Stimulated activated CD8-positive, alpha-beta memory T cell treated with anti-CD3 and anti-CD28 coated beads, Interleukin-4, amount 100 ng/mL, for 4 hours (primary cell): ENCODE data around the gene ADTRP.
"Not testable (repeated sequence)": the region's sequence is repeated elsewhere in the genome, so short reads cannot be mapped to it uniquely, and the experiment has no call there.

ENCODE experiments used
- DNase-seq, 2 donors: peaks; one replicate each; pipeline ENCODE4 v3.0.0-alpha.2; 2020; ENCODE audit warnings: low read depth in 2 of 2, low spot score in 1 of 2

Gene ADTRP

DNA sequence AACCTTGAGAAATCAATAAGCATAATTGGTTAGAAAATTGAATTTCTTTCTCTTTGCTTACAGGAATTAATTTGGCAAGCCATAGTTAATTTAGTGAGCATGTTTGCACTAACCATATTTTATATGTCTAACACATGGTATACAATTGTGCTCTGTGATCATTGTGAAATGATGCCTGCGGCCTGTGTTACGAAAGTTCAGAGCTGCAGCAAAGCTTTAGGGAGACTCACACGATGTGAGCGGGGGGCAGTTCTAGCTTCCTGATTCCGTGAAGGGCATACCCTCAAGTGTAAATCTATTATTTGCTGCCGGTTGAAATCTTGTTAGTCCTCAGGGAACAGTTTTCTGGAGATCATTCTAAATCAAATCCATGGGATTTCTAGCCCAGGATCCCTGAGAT is 25.5 kb upstream of the ADTRP start:
- no peak for DNase-seq

DNA sequence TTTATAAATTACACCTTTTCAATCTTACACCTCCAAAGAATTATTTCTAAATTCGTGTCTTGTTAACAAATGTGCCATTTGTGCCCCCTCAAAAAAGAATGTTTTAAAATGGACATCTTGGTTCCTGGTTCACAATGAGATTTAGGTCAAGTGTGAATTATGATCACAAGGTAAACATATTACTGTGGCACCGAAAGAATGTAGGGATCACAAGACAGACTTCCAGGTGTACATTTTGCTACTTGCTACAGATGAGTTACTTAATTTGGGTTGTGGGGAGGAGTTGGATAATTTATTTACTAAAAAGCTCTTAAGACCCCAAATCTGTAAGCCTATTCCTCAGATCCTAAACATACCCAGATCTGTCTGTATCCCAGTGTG is 25.0 kb upstream of the ADTRP start:
- DNase-seq: no peak

DNA sequence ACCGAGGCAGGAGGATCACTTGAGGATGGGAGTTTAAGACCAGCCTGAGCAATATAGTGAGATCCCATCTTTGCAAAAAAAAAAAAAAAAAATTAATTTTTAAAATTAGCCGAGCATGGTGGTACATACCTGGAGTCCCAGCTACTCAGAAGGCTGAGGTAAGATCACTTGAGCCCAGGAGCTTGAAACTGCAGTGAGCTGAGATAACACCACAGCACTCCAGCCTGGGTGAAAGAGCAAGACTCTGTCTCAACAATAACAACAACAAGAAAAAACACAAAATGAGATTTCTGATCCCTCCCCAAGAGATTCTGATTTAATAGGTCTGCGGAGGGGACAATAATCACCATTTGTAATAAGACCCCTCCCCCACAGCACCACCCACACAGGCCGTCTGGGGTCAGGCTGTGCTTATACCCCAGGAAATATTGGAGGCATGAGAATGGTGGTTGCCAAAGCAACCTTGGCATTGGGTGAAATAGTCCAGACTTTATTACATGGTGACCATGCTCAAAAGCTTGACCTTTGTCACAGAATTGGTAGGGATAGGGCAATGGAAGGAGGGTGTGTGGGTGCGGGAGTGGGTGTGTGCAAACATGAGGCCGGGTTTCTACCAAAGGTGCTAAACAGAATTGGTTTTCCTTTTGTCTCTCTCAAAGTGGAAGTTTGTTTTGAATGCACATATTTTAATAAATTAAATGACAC is 24.4 kb upstream of the ADTRP start:
- DNase-seq: no peak

GRCh38 chr6:11800531-11800930 is 21.9 kb upstream of the ADTRP start:
- not testable (repeated sequence) for DNase-seq

DNA sequence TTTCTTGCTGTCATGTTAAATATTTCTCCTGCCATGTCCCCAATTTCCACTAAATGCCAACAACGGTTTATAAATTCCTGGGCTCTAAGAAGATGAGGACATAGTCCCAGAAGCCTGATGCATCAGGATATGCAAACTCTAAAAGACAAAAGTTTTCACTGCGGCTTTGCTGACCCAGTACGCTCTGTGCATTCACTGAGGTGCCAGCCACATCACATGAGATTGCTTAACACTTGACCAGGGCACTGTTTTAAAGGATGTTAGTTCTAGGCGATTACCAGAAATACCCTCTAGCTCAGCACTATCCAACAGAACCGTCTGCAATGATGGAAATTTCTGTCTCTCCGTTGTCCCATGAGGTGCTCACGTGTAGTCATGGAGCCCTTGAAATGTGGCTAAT is 19.9 kb upstream of the ADTRP start:
- no peak for DNase-seq

DNA sequence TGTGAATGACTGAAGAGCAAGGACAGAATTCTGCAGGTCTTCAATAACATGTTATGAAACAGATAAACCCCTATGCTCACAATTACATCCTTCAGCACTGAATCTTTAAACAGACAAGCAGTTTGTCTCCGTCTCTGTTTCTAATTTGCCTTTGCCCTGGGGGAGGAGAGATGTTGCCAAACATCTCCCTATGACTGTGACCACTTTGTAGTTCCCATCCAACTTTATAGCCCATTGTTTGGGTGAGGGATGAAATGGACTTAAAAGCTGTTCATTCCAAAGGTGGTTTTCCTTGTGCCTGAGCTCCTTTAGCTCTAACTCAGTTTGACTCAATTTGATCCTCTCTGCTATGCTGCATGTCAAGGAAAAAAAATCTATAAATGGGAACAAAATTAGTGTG is 19.5 kb upstream of the ADTRP start:
- no peak for DNase-seq

GRCh38 chr6:11796829-11797228 is 18.2 kb upstream of the ADTRP start:
- DNase-seq: no peak

GRCh38 chr6:11795403-11795802 is 16.8 kb upstream of the ADTRP start:
- no peak for DNase-seq

- DNase-seq: no peak
Measured at GRCh38 chr6:11793277-11793676, 14.7 kb upstream of the ADTRP start.

DNA sequence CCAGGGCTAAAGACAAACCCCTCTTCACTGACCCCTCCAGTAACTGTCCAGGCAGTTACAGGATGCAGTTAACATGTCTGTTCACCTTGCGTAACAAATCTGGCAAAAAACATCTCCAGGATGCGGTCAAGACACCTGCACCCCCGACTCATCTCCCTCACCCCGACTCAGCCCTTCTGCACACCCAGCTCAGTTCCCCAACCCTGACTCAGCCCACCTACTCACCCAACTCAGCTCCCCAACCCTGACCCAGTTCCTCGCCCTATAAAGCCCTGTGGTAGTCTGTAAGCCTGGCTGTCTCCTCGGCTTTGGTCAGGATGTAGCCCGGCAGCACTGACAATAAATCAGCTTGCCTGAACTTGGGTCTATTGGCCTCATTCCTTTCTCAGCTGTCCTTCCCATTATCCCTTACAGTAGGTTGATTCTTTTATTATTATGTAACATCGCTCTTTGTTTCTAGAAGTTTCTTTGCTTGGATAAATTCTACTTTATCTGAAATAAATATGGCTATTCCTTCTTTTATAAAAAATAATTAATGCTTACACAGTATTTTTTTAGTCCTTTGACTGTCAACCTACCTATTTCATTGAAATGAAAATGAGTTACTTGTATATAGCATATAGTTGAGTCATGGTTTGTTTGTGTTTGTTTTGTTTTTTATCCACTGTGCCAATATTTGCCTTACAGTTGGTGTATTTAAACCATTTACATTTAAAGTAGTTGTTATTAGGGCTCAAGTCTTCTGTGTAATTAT is 12.9 kb upstream of the ADTRP start:
- DNase-seq: peak in 1 of 2 donors; percentile 11

GRCh38 chr6:11789744-11790143 is 11.1 kb upstream of the ADTRP start:
- no peak for DNase-seq

DNA sequence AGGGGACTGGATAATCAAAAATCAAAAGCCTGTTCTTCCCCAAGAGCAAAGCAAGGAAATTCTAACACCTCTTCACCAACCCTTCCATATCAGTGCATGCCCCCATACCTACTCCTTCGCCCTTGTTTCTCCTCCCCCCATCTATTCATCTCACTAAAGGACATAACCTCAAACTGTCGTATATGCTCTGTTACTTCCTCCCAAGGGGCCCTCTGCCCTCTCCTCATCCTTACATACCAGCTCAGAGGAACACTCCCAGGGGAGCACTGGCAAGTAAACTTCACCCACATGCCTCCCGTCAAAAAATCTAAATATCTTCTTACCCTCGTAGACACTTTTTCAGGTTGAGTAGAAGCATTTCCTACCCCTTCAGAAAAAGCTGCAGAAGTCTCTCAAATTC is 9.4 kb upstream of the ADTRP start:
- DNase-seq: no peak

DNA sequence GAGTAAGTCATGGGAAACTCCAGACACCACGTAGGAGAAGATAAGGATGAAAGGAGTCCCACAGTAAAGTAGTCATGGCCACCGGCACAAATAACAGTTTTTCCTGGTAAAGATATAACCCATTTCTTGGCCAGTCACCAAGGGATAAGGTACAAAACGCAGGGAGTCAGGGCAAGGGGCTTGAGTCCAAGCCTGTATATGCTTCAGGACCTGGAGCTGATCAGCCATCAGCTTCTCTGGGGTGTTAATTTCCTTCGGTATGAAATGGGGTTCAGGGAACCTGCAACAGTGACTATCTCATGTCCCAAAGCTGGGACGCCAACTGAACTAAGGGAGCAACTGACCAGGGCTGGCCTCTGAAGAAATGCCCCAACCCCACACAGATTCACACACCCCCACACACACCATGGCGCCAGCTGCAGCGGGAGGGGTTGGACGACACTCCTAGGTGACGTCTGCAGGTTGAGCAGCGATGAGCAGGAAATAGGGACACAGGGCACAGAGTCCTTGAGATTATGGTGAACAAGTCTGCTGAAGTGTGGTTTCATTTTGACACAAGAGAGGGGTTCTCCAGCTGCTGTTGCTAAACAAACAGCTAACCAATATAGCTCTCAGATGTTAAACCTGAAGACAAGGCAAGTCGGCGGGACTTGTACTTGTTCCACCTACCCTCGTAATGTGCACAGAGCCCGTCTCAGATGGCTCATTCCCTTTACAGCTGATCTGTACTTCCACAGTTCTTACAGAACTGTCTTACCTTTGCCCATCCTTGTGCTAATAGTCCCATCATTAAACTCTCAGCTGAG is 7.4 kb upstream of the ADTRP start:
- no peak for DNase-seq

- no peak for DNase-seq
Measured at GRCh38 chr6:11785415-11785773, 6.8 kb upstream of the ADTRP start.

DNA sequence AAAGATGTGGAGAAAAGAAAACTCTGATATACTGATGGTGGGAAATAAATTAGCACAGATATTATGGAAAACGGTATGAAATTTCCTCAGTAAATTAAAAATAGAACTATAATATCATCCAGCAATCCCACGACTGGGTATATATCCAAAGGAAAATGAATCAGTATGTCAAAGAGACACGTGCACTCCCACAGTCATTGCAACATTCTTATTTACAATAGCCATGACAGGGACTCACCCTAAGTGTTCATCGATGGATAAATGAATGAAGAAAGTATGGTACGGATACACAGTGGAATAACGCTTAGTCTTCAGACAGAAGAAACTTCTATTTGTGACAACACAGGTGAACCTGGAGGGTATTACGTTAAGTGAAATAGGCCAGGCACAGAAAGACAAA is 5.7 kb upstream of the ADTRP start:
- DNase-seq: no peak

DNA sequence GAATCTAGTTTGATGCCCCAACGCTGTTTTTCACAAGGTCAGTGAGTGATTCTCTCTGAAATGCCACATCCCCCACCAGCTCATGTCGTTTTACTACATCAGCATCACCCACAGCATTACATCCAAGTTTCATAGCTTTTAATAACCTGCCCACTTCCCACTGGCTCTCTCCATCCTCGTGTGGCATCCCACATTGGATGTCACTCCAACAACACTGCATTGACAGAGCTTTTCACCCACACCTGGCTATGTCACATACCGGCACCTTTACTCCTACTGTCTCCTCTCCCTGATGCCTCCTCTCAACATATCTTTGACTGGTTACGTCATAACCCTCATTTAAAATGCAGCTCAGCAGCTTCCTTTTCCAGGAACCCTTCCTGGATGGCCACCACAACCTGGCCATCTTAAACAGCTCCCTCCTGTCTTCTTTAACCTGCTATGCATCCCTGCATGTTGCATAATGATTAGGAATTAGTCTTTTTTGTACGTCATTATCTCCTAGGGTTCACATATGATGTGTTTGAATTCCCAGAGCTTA is 5.0 kb upstream of the ADTRP start:
- no peak for DNase-seq

- no peak for DNase-seq
Measured at GRCh38 chr6:11782524-11782923, 3.9 kb upstream of the ADTRP start.

DNA sequence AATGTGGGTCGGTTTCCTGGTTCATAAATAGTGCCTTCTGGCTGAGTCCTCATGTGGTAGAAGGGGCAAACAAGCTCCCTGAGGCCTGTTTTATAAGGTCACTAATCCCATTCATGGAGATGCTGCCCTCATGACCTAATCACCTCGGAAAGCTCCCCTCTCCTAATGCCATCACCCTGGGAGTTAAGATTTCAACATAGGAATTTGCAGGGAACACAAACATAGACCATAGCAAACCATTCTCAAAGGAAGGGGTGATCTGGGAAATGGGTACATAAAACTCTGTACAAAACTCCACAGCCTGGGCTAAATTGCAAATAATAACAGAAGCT is 1.5 kb upstream of the ADTRP start:
- DNase-seq: no peak

- DNase-seq: no peak
Measured at GRCh38 chr6:11779329-11780096, 910 bp upstream of the ADTRP start.

GRCh38 chr6:11778036-11778435 is 567 bp downstream of the ADTRP start:
- DNase-seq: no peak

DNA sequence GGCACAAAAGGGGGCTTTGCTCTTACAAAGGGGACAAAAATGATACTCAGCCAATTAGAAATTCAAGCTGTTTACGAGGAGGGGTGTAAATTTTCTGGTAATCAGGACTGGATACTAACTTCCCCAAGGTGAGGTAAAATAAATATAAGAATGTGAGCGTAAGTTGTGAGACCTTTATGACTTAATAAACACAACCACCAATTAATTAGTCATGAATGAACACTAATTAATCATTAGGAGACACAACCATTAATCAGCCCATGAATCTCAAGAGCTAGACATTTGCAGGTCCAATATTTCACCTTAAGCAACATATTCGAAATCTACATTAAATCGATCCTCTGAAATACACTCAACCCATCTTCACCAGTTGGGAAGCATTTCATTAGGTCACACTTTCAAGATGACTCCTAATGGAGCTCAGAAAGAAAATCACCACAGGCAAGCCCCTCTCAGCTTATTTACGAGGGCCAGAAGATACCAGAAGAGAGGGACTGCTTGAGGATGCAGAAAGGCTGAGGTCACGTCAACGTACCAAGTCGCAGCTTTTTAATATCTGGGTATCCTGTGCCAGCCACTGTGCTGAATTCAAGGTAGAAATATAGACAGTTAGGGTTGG is 2.7 kb downstream of the ADTRP start:
- no peak for DNase-seq
